ENCODE measurements around the gene BDNF.
"Not testable (repeated sequence)": the region's sequence is repeated elsewhere in the genome, so short reads cannot be mapped to it uniquely, and the experiment has no call there.

The BDNF gene

GRCh38 chr11:27663326-27663725 is 36.9 kb downstream of the BDNF start:
- no peak for DNase-seq

- no peak for DNase-seq
Measured at GRCh38 chr11:27660171-27660570, 40.1 kb downstream of the BDNF start.

GRCh38 chr11:27658535-27659236 is 41.6 kb downstream of the BDNF start:
- no peak for DNase-seq

GRCh38 chr11:27656806-27657483 is 43.3 kb downstream of the BDNF start:
- no peak for DNase-seq

- no peak for DNase-seq
Measured at GRCh38 chr11:27656320-27656719, 43.9 kb downstream of the BDNF start.

GRCh38 chr11:27653990-27654758 is 46.1 kb downstream of the BDNF start:
- no peak for DNase-seq

- no peak for DNase-seq
Measured at GRCh38 chr11:27651711-27652110, 48.5 kb downstream of the BDNF start.

- no peak for DNase-seq
Measured at GRCh38 chr11:27650988-27651387, 49.3 kb downstream of the BDNF start.

- no peak for DNase-seq
Measured at GRCh38 chr11:27649800-27650199, 50.5 kb downstream of the BDNF start.

GRCh38 chr11:27648840-27649239 is 51.4 kb downstream of the BDNF start:
- DNase-seq = no peak

GRCh38 chr11:27646051-27646818 is 54.0 kb downstream of the BDNF start:
- DNase-seq = no peak

- DNase-seq = no peak
Measured at GRCh38 chr11:27642954-27643353, 57.3 kb downstream of the BDNF start.

- DNase-seq = no peak
Measured at GRCh38 chr11:27640954-27641353, 59.3 kb downstream of the BDNF start.

- no peak for DNase-seq
Measured at GRCh38 chr11:27635567-27636037, 64.7 kb downstream of the BDNF start.

- DNase-seq = not testable (repeated sequence)
Measured at GRCh38 chr11:27634776-27635175, 65.5 kb downstream of the BDNF start.

- not testable (repeated sequence) for DNase-seq
Measured at GRCh38 chr11:27634282-27634681, 66.0 kb downstream of the BDNF start.

GRCh38 chr11:27629023-27629422 is 71.2 kb downstream of the BDNF start:
- DNase-seq = not testable (repeated sequence)

GRCh38 chr11:27627979-27628378 is 72.3 kb downstream of the BDNF start:
- no peak for DNase-seq

GRCh38 chr11:27626938-27627586 is 73.2 kb downstream of the BDNF start:
- no peak for DNase-seq

GRCh38 chr11:27626269-27626937 is 73.9 kb downstream of the BDNF start:
- DNase-seq = no peak

- DNase-seq = no peak
Measured at GRCh38 chr11:27625347-27625912, 74.8 kb downstream of the BDNF start.

Measured in T-helper 1 cell (primary cell).